ENCODE measurements around the gene STRN3.
"Not testable (repeated sequence)": the region's sequence is repeated elsewhere in the genome, so short reads cannot be mapped to it uniquely, and the experiment has no call there.

Gene STRN3

GRCh38 chr14:30903285-30904124 lies 122.7 kb downstream of the STRN3 start:
- DNase-seq: no peak

DNA sequence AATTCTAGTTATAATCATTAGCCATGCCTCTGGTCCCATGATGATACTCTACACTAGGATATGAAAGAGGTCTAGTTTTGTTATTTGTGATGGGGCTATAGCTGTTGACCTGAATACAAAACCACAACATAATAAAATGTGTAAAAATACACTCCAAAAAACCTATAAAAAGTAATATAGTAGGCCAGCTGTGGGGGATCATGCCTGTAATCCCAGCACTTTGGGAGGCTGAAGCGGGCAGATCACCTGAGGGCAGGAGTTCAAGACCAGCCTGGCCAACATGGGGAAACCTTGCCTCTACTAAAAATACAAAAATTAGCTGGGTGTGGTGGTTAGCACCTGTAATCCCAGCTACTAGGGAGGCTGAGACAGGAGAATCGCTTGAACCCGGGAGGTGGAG lies 129.1 kb downstream of the STRN3 start:
- DNase-seq: not testable (repeated sequence)

DNA sequence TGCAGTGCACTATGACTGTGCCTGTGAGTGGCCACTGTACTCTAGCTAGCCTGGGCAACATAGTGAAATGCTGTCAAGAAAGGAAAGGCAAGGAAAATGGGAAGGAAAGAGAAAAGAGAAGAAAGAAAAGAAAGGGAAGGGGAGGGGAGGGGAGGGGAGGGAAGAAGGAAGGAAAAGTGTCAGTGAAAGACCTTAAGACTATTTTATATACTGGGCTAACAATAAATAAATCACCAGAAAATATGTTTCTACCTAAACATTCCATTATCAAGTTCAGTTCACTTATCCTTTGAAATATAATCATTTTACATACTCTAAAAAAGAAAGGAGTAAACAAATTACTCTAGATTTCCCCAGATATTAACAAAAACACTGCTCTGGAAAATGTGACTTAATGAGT lies 129.7 kb downstream of the STRN3 start:
- no peak for DNase-seq

- no peak for DNase-seq
Measured at GRCh38 chr14:30894923-30895515, 131.2 kb downstream of the STRN3 start.

DNA sequence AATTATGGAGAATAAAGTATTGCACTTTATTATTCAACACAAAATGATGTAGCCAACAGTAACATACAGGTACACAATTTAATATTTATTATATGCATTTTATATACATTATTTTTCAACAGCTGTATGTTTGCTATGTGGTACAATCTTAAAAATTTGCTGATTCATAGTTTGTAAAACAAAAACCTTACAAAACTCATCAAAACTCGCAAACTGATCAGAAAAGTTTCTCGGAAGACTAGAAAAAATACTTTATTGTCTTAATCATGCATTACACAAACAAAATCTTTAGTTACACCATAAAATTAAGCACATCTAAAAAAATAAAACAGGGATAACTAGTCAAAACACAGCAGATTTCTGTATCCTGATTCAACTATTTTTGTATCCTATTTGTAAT lies 132.4 kb downstream of the STRN3 start:
- DNase-seq: no peak

- DNase-seq: no peak
Measured at GRCh38 chr14:30889244-30889594, 137.0 kb downstream of the STRN3 start.

- no peak for DNase-seq
Measured at GRCh38 chr14:30888480-30889243, 137.5 kb downstream of the STRN3 start.

DNA sequence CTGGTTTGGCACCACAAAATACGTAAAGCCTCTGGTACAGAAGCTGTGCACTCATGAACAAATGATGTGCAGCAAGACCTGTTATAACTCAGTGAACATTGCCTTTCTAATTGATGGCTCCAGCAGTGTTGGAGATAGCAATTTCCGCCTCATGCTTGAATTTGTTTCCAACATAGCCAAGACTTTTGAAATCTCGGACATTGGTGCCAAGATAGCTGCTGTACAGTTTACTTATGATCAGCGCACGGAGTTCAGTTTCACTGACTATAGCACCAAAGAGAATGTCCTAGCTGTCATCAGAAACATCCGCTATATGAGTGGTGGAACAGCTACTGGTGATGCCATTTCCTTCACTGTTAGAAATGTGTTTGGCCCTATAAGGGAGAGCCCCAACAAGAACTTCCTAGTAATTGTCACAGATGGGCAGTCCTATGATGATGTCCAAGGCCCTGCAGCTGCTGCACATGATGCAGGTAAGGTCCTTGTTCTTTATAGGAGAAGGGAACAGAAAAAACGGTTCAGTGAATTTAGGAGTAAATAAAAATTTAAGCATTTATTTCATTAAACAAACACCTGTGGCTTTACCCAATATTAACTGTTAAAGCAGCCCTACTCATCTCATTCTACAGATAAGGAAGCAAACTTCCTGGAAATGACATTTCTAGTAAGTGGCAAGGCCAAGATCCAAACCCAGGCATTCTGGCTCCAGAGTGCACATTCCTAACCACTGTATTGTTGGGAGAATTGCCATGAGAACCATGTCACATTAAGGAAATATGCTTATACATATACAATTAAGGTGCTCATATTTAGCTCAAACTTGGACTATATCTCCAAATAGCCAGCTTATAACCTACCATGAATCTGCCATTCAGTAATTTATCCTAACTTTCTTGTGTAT lies 140.1 kb downstream of the STRN3 start:
- DNase-seq: no peak

GRCh38 chr14:30884901-30885300 lies 141.3 kb downstream of the STRN3 start:
- no peak for DNase-seq

DNA sequence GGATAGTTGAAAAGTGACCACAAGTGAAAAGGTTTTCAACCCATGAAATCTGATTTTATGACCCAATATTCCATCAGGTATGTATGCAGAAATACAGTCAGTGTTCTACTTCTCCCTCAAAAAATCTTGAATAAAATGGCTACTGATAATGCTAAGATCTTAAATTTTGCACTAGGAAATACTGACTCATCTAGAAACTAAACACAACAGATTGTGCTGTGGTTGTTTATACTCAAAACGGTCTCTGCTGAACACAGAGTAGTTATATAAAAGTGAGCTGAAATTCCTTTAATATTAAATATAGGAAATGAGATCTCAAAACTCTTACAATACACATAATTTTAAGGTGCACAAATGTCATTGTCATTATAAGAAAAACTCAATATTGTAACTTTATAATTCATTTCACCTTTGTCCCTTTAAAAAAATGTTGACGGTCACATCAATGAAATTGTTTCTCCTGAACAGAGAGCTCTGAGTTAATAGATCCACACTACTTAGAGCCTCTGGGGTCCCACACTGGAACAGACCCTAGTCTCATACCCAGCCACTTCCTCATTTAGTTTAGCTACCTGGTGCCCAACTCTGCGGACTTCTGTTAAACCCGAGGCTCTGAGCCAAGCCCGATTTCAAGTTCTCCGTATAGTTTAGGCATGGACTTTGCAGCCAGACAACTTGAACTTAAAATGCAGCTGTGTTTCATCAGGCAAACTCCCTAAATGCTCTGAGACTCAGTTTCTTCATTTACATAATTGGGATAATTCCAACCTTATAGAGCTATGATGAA lies 142.5 kb downstream of the STRN3 start:
- no peak for DNase-seq

DNA sequence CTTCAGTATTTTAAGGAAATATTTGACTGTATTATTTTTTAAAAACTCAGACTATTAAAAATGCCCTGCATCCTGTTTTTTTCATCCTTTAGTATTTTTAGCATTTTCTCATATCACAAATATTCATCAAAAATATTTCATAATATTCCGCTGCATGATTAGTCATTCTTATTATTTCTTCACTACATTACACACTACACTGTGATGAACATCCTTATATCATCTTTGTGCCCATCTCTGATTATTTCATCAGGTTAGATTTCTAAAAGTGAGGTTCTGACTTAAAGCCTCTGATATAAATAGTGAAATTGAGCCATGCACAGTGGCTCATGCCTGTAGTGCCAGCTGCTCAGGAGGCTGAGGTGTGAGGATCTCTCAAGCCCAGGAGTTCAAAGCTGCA lies 143.7 kb downstream of the STRN3 start:
- DNase-seq: no peak

- no peak for DNase-seq
Measured at GRCh38 chr14:30876692-30877091, 149.5 kb downstream of the STRN3 start.

- DNase-seq: no peak
Measured at GRCh38 chr14:30875788-30876053, 150.5 kb downstream of the STRN3 start.

DNA sequence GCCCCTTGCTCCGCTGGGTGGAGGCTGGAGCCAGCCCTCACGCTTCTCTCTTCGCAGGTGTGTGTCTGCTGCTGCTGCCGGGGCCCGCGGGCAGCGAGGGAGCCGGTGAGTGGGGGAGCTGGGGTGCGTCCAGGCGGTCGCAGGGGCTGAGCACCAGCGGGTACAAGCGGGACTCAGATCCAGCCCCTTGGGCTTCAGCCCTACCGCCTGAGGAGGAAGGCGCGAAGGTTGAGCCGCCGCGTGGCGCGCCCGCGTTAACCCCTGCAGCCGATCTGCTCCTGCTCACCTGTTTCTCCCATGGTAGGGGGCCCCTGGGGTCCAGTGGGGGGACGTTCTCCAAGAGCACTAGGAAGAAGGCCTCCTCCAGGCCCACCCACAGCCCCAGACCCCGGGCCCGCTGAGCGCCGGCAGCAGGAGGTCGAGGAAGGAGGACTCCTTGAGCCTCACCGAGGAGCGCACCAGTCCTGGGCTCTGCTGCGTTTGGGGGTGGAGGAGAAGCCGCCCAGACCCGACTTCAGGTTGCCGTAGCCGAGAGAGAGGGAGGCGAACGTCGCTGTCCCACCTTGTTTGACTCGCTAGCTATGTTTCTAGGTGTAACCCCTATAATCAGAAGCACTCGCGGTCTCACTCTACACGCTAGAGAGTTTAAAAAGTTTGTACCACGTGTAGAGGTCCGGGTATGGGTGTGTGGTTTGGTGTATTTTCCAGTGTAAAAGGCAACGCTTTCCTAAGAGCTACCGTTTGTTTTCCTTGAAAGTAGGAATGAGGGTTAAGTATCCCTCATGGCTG lies 151.0 kb downstream of the STRN3 start:
- peak; percentile 5 for DNase-seq

DNA sequence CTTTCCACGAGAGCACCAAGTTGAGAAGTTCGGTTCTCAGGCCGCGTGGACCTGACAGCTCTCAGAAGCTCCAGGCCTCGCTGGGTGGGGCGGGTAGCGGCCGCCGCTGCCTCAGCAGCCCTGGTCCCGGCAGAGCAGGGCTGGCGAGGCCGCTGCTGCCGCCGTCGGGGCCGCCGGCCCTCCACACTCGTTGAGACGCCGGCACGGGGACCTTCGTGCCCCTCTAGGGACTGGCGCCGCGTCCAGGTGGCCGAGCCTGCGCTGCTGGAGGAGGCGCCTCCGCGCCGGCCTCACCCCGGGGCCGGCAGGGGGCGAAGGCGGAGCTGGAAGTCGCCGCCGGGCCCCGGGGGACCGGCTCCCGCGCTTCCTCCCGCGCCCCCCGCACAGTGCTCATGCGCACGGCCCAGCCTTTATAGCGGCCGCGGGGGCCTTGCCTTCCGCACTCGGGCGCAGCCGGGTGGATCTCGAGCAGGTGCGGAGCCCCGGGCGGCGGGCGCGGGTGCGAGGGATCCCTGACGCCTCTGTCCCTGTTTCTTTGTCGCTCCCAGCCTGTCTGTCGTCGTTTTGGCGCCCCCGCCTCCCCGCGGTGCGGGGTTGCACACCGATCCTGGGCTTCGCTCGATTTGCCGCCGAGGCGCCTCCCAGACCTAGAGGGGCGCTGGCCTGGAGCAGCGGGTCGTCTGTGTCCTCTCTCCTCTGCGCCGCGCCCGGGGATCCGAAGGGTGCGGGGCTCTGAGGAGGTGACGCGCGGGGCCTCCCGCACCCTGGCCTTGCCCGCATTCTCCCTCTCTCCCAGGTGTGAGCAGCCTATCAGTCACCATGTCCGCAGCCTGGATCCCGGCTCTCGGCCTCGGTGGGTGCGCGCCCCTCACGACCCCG lies 151.8 kb downstream of the STRN3 start, which contains the start of gene COCH:
COCH (plus strand) TSS at position 440 of the 879 bp plus-strand sequence; CDS start at position 820, 380 bp downstream.
- DNase-seq: peak; percentile 30

DNA sequence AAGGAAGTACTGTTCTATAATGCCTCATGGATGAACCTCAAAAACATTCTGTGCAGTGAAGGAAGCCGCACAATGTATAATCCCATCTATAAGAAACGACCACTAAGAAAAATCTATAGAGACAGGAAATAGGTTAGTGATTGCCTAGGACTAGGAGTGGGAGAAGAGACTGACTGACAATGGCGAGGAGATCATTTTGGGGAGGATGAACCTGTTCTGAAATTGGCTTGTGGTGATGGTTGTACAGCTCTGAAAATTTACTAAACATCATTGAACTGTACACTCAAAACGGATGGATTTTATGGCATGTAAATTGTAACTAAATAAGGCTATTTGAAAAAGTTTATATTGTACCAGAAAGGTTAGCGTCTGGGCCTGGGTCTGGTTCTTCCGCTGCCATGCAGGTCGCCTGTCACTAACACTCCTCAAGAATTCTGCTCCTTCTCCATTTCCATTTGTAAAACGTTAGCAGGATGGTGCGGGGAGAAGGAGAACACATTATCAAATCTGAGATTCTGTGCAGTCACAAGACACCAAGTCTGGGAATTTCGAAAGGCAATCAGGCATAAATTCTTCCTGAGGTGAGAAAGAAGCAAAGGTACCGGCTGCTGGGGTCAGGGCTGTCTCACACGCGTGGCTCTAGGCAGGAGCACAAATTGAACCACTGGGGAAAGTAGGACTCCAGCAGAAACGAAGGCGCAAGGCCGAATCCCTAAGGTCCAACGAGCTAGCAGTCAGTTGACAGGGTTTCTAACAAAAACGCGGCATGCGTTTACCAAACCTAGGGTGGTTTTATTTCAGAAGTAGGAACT lies 152.7 kb downstream of the STRN3 start:
- DNase-seq: no peak

DNA sequence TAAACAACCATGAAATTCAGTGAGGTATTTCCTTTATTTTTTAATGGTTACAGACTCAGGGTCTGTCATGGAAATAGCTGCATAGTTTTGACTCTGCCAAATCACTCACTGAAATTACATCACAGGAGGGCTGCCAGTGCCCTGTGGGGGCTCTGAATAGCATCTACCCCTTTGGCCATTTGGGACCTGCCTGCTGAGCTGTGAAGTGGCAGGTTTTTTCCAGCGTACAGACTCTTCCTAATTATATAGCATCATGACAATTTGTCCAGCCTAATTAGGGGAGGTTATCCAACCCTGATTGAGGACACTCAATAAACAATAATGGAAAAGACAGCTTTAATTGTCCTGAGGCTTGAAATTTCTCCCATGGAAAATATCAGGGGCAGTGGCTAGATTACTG lies 153.6 kb downstream of the STRN3 start:
- no peak for DNase-seq

DNA sequence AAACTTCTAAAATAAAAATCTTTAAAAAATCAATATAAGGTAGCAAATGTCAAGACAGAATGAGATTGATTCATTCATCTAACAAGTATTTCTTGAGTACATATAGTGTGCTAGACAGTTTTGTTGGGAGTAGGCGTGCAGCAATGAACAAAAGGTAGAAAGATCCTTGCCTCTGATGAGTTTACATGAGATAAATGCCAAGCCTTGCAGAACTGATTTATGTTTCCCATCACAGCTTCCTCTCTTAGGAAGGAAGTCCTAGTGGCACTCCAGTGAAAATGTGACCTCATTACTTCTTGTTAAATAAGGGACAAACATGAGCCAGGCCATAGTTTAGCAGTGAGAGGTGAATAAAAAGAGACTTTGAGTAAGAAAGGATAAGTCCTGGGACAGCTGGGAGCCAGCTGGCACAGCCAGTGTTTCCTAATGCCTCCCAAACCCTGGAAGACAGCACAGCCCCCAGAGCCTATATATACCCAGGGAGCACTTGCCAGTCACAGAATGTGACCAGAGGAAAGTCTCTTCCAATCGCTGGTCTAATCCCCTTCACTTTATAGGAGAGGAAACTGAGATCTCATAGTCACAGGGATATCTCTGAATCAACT lies 156.5 kb downstream of the STRN3 start:
- DNase-seq: no peak

DNA sequence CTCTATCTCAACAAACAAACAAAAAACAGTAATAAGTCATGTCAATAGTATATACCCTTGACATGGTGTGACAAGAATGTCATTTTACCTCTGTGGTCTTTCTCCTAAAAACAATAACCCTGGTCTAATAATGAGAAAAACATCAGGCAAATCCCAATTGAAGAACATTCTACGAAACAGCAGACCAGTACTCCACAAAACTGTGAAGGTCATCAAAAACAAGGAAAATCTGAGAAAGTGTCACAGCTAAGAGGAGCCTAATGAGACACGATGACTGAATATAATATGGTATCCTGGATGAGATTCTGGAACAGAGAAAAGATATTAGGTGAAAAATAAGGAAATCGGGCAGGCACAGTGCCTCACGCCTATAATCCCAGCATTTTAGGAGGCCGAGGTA lies 157.4 kb downstream of the STRN3 start:
- no peak for DNase-seq
